Fibroblast of peridontal ligament (primary cell): ENCODE results near the gene SH2D7.

Source experiments
- DNase-seq: peaks from one replicate; pipeline ENCODE4 v3.0.0-alpha.2; 2010; ENCODE audit errors: extremely low read depth

SH2D7 gene

DNA sequence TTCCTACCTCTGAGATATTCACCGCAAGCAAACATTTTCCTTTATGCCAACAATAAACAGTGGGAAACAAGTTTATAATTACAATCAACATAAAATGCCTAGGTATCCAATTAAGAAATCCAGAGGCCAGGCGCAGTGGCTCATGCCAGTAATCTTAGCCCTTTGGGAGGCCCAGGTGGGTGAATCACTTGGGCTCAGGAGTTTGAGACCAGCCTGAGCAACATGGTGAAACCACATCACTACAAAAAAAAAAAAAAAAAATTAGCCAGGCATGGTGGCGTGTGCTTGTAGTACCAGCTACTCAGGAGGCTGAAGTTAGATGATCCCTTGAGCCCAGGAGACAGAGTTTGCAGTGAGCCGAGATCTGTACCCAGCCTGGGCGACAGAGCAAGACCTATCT, 32.1 kb upstream of the SH2D7 start:
- DNase-seq, result no peak

DNA sequence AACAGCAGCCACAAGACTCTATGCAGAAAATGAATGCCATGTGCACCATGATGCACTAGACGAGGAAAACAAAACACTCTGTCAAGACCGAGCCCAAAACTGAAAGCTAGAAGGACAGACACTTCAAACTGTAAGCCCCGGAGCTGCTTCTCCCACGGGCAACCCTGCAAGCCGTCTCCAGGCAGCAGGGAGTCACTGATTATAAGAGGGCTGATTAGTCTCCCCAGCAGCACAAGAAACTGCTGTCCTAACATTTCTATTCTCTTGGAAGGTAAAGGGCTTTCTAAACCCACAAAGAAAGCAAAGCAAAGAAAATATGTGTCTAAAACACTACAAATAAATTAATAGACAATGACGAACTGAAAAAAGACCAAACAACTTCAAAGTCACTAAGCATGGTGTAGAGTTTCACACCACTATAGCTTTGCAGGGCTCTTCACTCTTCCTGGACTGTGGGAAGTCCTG, 30.4 kb upstream of the SH2D7 start:
- peak; percentile 74 for DNase-seq

DNA sequence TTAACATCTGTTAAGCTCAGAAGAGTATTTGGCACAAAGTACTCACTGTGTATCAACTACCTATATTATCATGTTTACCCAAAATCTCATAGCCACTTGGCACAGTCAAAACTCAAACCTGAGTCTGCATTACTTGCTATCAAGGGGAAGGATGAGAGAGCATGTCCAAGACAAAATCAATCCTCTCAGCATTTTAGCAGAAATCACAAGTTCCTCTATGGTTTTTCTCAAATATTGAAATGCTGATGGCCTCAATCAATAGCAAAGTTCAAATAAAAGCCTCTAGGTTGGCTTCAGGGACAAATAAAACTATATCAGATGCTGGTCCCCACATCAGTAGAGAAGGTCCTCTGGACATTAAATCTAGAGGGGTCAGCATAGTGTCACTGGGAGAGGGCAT, 29.1 kb upstream of the SH2D7 start:
- no peak for DNase-seq

DNA sequence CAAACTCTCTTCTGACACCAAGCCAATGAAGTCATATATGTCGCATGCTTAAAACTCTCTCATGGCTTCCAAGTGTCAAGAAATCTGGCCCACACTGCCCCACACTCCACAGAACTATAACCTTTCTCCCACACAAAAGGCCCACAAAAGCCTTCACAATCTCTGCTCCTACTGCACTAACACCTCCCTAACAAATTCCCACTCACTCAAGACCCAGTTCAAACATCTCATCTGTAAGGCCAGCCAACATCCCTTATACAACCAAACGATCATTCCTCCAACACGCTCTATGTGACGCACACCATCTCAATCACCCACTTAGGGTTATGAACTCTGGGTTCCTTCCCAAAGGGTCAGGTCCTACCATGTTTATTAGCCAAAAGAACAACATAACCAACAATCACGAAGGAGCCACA, 28.4 kb upstream of the SH2D7 start:
- peak; percentile 93 for DNase-seq

DNA sequence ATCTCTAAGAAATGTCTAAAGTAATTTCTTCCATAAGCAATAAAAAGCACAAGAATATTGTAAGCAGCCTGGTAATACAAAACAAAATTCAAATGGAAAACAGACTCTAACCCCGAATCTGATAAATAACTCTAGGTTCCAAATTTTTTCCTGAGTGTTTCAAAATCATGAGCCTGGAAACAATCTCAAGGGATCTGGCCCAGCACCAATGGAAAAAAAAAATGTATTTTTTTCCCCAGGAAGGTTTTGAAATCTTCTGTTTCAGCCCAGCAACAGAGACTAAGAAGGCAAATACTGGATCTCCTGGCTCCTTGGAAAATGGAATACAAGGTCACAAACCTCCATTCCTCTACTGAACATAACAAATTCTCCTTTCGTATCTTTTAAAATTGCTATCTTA, 27.8 kb upstream of the SH2D7 start:
- DNase-seq, result peak; percentile 96

DNA sequence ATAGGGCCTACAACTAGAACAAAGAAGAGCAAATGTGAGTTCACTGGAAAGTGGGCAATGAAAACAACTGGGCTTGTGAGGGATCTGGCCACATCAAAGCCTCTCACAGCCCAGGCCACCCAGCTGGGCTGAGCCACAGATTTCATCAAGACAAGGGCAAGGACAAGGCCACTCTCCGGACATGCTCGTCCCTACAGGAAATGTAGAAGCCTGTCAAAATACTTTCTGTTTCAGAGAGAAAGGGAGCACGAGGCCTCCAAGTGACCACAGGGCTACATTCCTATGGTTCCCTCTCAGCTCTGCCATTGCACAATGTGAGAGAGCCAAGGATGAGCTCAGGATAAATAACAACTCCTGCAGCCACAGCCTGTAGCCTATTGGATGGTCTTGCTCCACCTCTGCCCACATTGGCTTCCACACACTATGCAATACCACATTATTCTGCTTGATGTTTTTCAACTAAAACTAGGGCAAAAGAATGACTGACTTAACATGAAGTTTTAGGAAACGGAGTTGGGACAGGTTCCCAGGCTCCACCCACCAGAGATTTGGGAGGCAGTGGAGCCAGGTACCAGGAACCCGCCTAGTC, 27.0 kb upstream of the SH2D7 start:
- DNase-seq, result peak; percentile 99

DNA sequence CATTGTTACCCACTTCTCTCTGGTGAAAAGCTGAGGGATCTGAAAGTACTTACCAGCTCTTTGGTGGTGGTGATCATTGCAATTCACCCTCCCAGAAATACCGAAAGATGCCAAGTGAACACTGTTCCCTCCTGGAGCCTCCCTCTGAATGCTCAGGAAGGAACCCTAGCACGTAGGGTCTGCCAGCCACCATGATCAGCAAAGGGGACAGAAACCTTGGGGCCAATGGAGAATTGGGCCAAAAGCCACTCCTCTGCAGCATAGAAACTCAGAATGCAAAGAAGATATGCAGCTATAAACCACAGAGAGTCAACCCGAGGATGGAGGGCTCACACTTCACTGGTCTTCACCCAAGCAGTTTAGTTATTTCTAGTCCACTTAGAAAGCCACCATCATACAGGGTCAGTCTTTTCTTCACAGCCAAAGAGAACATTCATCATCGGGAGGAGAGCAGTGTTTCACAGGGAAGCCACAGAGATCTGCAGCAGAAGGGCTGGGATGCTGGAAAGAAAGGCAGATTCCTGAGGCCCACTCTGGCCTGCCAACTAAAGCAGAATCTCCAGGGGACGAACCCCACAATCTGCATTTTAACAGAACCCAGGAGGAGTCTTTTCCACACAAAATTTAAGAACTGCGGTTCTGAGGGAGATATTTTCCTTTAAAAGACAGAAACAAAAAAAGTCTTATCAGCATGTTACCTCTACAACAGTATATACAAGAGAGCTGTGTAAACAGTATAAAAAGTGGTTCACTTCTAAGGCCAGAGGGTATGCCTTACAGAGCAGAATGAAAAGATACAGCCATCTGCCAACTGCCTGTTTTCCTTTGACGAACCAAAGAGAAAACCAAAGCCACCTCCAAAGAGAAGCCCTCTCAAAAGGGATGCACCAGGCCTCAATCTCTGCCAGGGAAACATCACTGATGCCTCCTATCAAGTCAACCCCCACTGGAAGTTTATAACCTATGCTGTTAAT, 26.1 kb upstream of the SH2D7 start:
- DNase-seq, result peak; percentile 57

DNA sequence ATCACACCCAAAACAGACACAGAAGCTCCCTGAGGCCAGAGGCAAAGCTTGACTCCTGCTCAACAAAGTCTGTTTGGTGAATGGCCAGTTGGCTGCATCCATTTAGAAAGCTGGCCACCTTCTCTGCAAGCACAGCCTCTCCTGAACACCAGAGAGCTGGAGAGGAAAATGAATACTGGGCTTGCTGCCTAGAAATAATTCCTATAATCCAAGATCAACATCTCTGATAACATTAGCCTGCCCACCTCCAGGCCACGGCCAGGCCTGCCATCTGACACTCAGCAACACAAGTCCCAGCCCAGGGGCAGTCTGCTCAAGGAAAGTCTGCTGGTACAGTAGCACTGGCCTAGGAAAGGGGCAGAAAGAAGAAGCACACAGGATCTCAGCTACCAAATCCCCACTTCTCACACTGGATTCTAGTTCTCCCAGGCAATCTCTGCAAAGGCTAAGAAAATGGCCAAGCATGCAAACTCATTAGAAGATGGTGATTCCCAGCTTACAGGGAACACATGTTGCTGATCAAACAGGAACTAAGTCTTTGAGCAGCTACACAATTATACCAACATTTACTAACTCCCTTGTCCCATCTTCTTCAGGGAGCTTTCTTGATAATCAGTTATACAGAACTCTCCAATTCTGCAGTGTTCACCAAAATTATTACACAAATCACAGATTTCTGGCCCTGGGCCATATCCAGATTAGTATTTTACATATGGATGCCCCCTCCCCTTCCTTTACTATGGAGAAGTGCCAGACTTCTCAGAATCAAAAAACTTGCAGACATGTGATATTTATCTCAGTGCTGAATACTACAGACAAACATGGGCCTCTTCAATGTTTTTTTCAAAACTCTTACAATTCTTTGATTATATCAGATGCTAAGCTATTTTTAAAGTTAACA, 24.8 kb upstream of the SH2D7 start:
- DNase-seq, result peak; percentile 65

DNA sequence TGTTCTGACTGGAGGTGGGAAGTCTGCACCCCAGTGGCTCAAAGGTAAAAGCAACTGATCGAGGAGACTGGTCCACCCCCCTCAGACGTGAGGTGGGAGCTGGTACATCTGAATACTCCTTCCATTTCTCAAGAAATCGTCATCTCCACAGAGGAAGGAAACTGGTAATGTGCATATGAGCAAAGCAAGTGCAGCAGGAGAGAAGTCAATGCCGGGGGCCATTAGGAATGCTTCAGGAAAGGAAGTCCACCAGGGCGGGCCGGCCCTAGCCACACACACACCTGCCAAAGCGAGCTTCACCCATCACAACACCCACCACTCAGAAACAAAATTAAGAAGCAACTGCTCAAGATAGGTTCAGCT, 23.3 kb upstream of the SH2D7 start:
- no peak for DNase-seq

DNA sequence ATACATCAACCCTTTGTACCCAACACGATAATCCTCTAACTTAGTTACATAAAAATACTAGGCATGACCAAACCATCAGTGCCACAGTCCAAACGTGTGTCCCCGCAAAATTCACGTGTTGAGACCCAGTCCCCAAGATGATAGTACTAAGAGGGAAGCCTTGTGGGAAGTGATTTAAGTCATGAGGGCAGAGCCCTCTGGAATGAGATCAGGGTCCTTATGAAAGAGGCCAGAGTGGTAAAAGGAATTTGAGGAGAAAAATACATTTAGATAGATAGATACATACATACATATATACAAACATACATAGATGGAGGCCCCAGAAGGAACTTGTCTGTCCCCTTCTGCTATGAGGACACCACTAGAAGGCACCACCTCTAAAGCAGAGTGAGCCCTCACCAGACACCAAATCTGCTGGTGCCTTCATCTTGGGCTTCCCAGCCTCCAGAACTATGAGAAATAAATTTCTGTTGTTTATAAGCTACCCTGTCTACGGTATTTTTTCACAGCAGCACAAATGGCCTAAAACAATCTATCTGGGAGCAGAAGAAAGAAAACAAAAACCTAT, 22.8 kb upstream of the SH2D7 start:
- no peak for DNase-seq

DNA sequence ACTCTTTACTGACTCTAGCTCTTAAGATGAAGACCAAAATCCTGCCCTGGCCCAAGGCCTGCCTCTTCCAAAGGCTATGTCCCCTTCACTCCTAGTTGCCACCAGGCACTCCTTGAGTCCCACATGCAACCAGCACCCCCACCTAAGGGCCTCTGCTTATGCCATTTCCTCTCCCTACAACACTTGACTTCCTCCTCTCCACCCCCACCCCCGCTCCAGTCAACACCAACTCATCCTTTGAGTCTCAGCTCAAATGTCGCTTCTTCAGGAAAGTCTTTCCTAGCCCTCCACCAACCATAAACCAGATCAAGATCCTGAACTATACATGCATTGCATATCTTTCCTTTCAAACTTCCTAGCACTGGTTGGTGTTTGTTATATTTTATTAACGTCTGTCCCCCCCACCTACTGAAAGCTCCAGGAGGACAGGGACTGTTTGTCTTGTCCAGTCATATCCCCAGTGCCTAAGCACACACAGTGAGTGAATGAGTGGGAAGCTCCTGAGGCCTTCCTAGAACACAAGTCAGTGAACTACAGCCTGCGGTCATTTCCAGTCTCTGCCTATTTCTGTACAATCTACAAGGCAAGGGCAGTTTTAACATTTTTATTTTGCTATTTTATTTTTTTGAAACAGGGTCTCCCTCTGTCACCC, 22.2 kb upstream of the SH2D7 start:
- no peak for DNase-seq

DNA sequence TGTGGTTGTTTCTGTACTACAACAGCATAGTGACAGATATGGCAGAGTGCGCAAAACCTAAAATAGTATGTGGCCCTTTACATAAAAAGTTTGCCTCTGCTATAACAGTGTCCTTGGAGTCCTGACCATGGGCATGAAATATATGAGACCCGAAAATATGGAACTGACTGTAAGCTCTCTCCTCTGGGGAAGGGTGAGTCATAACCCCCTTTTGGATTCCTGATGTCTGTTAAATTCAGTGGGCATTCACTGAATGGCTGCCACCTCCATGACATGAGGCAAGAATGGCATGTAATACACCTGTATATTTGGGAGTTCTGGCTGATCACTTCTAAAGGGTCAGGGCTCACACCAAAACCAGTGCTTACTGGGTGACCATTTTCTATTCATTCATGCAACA, 21.0 kb upstream of the SH2D7 start:
- no peak for DNase-seq

DNA sequence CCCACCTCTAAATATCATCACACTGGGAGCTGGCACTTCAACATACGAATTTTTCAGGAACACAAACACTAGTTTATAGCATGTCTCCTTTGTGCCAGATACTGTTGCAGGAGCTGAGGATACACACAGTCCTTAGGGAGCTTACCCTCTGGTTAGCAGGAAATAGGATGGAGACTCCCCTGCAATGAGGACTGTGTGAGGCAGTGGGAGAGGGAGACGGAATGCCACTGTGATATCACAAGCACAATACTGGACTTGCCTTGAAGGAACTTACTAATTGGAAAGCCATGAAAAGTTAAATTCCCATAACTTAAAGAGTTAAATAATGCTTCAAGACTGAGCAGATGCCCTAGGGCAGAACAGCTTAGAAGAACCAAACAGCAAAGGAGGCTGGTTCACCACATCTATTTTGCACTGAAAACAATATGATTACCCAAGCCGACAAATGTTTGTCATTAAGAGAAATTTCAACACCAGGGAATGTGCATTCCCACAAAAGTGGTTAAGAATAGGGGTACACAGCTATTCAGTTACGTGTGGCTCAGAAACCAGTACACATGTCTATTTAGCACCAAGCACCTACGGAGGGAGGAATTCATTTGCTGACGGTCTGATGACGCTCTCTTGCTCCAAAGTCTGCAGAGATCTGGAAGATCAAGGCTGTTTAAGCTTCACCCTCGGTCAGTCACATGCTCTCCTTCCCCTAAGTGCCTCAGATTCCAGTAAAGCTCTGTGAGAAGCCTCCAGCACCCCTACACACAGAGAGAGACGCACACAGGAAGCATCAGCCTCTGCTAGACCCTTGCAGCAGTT, 20.1 kb upstream of the SH2D7 start:
- peak; percentile 95 for DNase-seq

DNA sequence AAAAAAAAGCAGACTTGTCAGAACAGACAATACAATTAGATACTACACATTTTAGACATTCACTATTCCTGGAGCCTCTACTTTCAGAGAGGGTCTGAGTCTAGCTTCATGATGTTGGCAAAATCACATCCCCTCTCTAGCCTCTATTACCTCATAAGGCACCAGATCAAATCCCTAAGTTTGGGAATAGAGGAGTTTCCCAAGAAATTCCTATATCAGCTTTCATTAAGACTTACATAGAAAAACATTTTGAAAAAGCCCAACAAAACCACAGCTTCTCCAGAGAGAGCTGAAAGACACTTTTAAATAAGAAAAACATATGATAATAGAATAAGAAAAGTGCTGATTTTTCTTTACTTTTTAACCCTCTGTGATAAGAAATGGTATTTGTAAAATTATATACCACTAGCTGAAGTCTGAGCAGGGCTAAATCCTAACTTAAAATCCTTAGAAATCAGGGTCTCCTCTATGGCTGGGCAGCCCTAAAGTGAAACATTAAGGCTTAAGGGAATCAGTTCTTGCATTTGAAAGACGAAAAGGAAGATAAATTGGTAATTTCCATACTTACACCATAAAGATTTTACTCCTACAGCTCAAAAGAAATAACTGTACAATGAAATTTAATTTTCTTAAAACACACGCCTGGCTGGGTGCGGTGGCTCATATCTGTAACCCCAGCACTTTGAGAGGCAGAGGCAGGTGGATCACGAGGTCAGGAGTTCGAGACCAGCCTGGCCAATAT, 19.1 kb upstream of the SH2D7 start:
- peak; percentile 84 for DNase-seq

DNA sequence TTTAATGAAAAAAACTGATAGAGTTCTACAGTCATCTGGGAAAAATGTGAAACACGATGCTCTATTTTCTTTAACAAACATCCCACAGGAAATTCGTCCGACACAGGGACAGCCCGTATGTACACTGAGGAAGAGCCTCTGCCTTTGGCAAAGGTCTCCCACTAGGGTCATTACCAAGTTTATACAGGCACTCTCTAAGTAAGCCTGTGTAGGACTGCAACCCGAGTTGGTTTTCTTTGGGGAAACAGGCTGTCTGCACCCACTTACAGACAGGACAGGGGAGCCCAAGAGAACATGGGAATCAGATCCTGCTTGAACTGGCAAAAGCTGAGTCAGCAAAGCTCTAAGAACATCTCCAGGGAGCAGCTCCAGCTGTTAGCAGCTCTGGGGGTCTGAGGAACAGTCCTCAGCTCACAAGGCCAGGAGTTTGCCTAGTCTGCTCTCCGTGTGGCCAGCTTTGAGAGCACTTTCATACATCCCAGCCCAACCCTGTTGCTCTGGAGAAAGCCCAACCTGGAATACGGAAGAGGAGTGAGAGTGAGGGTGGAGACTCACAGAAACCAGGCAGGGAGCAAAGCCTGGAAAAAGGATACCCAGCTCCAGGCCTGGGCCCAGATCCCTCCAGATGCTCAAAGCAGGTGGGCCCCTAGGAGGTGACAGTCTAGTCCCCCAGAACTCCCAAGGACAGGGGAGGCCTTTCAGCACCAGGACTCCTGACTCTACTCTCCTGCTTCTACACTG, 16.7 kb upstream of the SH2D7 start:
- peak; percentile 90 for DNase-seq

DNA sequence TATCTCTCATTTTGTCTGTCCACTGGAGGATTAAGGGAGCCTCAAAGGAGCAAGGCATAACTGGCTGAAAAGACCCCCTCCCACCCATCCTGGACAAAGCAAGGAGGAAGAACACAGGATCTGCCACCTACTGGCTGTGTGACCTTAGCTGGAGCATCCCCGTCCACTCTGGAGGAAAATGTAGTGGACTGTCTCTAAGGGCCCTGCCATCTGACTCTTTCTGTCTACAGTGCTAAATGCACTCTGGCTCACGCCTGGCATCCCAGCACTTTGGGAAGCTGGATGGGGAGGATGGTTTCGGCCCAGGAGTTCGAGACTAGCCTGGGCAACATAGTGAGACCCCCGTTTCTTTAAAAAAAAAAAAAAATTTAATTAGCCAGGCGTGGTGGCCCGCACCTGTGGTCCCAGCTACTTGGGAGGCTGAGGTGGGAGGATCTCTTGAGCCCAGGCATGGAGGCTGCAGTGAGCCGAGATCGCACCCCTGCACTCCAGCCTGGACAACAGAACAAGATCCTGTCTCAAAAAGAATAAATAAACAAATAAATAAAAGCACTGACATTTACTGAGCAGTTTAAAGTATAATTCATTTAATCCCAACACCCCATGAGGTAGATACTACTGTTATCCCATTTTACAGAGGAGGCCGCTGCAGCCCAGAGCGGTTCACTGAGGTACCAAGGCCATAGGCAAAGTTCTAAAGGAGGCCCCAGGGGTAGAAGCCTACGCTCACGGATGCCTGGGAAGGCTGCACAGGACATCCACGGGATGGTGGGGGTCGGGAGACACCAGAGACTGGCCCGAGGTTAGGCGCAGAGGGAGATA, 15.9 kb upstream of the SH2D7 start:
- DNase-seq, result no peak

DNA sequence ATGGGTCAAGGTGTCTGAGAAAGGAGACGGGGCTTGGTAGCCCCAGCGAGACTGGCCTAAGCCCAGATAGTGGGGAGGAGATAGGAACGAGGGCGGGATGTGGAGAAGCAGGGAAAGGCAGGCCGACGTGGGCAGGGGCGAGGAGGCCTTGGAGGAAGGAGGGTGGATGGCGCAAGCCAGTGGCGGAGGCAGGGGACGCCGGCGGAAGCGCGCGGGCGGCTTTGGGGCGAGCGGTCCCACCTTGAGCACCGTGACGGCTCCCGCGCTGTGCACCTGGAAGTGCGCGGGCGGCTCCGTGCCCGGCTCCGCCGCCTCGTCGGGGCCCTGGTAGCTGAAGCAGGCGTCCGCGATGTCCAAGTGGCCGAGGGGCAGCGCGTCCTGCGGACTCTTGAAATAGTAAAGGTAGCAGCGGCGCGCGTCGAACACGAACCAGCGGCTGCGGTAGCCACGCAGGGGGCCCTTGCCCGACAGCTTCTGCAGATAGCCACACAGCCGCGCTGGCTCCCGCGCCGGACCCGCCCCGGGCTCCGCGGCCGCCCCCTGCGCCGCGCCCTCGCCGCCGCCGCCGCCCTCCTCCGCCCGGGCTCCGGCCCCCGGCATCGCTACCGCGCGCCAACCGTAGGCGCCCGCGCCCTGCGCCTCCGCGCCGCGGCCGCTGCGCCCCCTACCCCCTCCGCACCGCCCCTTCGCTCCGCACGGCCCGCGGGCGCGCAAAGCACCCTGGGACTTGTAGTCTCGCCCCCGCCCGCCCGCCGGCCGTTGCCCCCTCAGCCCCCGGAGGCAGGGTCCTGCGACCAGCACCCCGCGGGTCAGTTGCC, 15.1 kb upstream of the SH2D7 start, which contains the start of gene TBC1D2B:
TBC1D2B (minus strand) TSS at position 659 of the 818 bp plus-strand sequence; CDS start at position 600, 59 bp downstream.
- DNase-seq, result peak; percentile 47
